GM12878 (cell line): ENCODE measurements around the gene MXI1. TPM values are rescaled to one million over a fixed set of nuclear protein-coding genes. Genes with fewer than 3 reads are reported as not detected.

Experiments used
- ATAC-seq: fragments of 200-7000 bp; cut with Tn5 transposase; 3 replicates; pipeline ENCODE4 v1.9.1; 2020; ENCODE audit warnings: mild to moderate bottlenecking, moderate library complexity
- BruUV-seq: library from RNA; stranded (reverse); fragments of 400-500 nt; replicated peaks from 2 replicates; lab custom pipeline; 2021; lab: Mats Ljungman, UMichigan
- CTCF ChIA-PET: fragments of 300-600 bp; sonication (Branson Sonifier 250); formaldehyde crosslinking; extraction: SDS; loops from one replicate; lab custom pipeline; 2021; ENCODE audit warnings: inconsistent platforms; lab: Yijun Ruan, JAX
- POLR2A ChIA-PET: fragments of 350-600 bp; formaldehyde crosslinking; extraction: SDS; loops from one replicate; lab custom pipeline; 2021; ENCODE audit warnings: inconsistent platforms; lab: Charles Lee
- RAD21 ChIA-PET: fragments of 300-600 bp; sonication (Branson Sonifier 250); formaldehyde crosslinking; loops from one replicate; lab custom pipeline; 2023; ENCODE audit warnings: antibody characterized with exemption; ENCODE audit not compliant: unreplicated experiment; lab: Charles Lee
- SMC1A ChIA-PET: fragments of 300-600 bp; sonication (Branson Sonifier 250); formaldehyde crosslinking; loops from one replicate; lab custom pipeline; 2023; ENCODE audit not compliant: unreplicated experiment, uncharacterized antibody; lab: Charles Lee
- DNase-seq: peaks from one replicate; pipeline ENCODE4 v3.0.0-alpha.2; 2011; ENCODE audit warnings: low read depth, low spot score
- FAIRE-seq: peaks from 3 replicates; lab custom pipeline; 2011; peaks lifted over from hg19 to GRCh38; lab: Jason Lieb, UNC
- H2AFZ ChIP-seq: 2 replicates; pipeline ENCODE4 v1.6.0; 2011; ENCODE audit warnings: low read depth, low read length, control low read depth; ENCODE audit not compliant: control insufficient read depth
- H3K27ac ChIP-seq: 2 replicates; pipeline ENCODE4 v1.5.1; 2011; ENCODE audit warnings: control low read depth; ENCODE audit not compliant: control insufficient read depth, insufficient read depth
- H3K27me3 ChIP-seq, 2 experiments: replicated peaks in 1 of 2; 2 replicates each; pipeline versions ENCODE4 v1.6.0 to v1.6.1; 2011; ENCODE audit warnings: low read length in 1 of 2; ENCODE audit not compliant: control insufficient read depth in 2 of 2, insufficient read depth in 2 of 2
- H3K36me3 ChIP-seq, 2 experiments: 2 replicates each; pipeline ENCODE4 v1.5.1; 2011; ENCODE audit warnings: low read length in 1 of 2; ENCODE audit not compliant: control insufficient read depth in 2 of 2, insufficient read depth in 2 of 2
- H3K4me1 ChIP-seq: 2 replicates; pipeline ENCODE4 v1.6.1; 2011; ENCODE audit warnings: mild to moderate bottlenecking, low read length, moderate library complexity, mixed read lengths; ENCODE audit not compliant: control insufficient read depth, insufficient read depth
- H3K4me2 ChIP-seq: 2 replicates; pipeline ENCODE4 v1.6.0; 2011; ENCODE audit warnings: control low read depth; ENCODE audit not compliant: control insufficient read depth, insufficient read depth
- H3K4me3 ChIP-seq: fragments of 200-600 bp; sonication (generic); 2 replicates; pipeline ENCODE4 v1.5.1; 2016
- H3K79me2 ChIP-seq: 2 replicates; pipeline ENCODE4 v1.6.0; 2011; ENCODE audit warnings: low read length; ENCODE audit not compliant: control insufficient read depth, insufficient read depth
- H3K9ac ChIP-seq: 2 replicates; pipeline ENCODE4 v1.8.0; 2011; ENCODE audit warnings: low read length, control low read depth, mixed read lengths; ENCODE audit not compliant: control insufficient read depth, insufficient read depth
- H3K9me3 ChIP-seq: replicated peaks from 3 replicates; pipeline ENCODE4 v1.5.1; 2011; ENCODE audit warnings: mild to moderate bottlenecking, low read length; ENCODE audit not compliant: control insufficient read depth, insufficient read depth
- H4K20me1 ChIP-seq: 2 replicates; pipeline ENCODE4 v1.6.0; 2011; ENCODE audit not compliant: control insufficient read depth, insufficient read depth
- BCL11A ChIP-seq: IDR thresholded peaks from 2 replicates; pipeline ENCODE4 v1.6.1; 2011; ENCODE audit warnings: low read depth, low read length
- BMI1 ChIP-seq: fragments of 450-650 bp; IDR thresholded peaks from 2 replicates; pipeline ENCODE4 v1.6.1; 2016; ENCODE audit warnings: mild to moderate bottlenecking, moderate library complexity, borderline replicate concordance
- EP300 ChIP-seq, 2 experiments: fragments of 150-350 bp in 1 of 2; IDR thresholded peaks; 2 replicates each; pipeline ENCODE4 v1.6.1; 2011 to 2012; ENCODE audit warnings: low read depth in 2 of 2, low read length in 2 of 2, borderline replicate concordance in 1 of 2, improper control_type of control experiment in 1 of 2, inconsistent platforms in 1 of 2; ENCODE audit not compliant: control insufficient read depth in 1 of 2
- HDAC2 ChIP-seq: fragments of 200-600 bp; sonication (generic); IDR thresholded peaks from 2 replicates; pipeline ENCODE4 v1.6.1; 2017
- IKZF2 ChIP-seq, 2 experiments: fragments of 450-650 bp; IDR thresholded peaks; 2 replicates each; pipeline ENCODE4 v1.6.1; 2017; ENCODE audit warnings: mild to moderate bottlenecking in 2 of 2, moderate library complexity in 2 of 2
- IRF4 ChIP-seq: IDR thresholded peaks from 2 replicates; pipeline ENCODE4 v1.6.1; 2011; ENCODE audit warnings: low read depth, low read length
- KLF5 ChIP-seq: fragments of 450-650 bp; IDR thresholded peaks from 2 replicates; pipeline ENCODE4 v1.6.1; 2014; ENCODE audit warnings: mild to moderate bottlenecking; ENCODE audit not compliant: partially characterized antibody
- MTA2 ChIP-seq: fragments of 450-650 bp; IDR thresholded peaks from 2 replicates; pipeline ENCODE4 v1.6.1; 2016; ENCODE audit warnings: low read depth, mild to moderate bottlenecking, moderate library complexity
- NBN ChIP-seq: fragments of 450-650 bp; IDR thresholded peaks from 2 replicates; pipeline ENCODE4 v1.6.1; 2016
- POLR2AphosphoS2 ChIP-seq: IDR thresholded peaks from 2 replicates; pipeline ENCODE4 v1.6.1; 2011; ENCODE audit warnings: low read depth, mild to moderate bottlenecking, low read length, improper control_type of control experiment, moderate library complexity
- POLR2AphosphoS5 ChIP-seq: IDR thresholded peaks from 2 replicates; pipeline ENCODE4 v1.6.1; 2011; ENCODE audit warnings: mild to moderate bottlenecking, low read length, inconsistent platforms
- RUNX3 ChIP-seq: IDR thresholded peaks from 2 replicates; pipeline ENCODE4 v1.6.1; 2012; ENCODE audit warnings: low read length, inconsistent platforms
- SMAD1 ChIP-seq: fragments of 450-650 bp; IDR thresholded peaks from 2 replicates; pipeline ENCODE4 v1.6.1; 2018; ENCODE audit warnings: mild to moderate bottlenecking, low read depth; ENCODE audit not compliant: partially characterized antibody
- SREBF1 ChIP-seq: IDR thresholded peaks from 2 replicates; pipeline ENCODE4 v1.6.1; 2012; ENCODE audit warnings: mild to moderate bottlenecking, low read length
- TCF3 ChIP-seq: IDR thresholded peaks from 2 replicates; pipeline ENCODE4 v1.6.1; 2012; ENCODE audit warnings: low read depth, mild to moderate bottlenecking, low read length, borderline replicate concordance; ENCODE audit not compliant: insufficient read depth
- ZNF207 ChIP-seq: fragments of 450-650 bp; IDR thresholded peaks from 2 replicates; pipeline ENCODE4 v1.6.1; 2014; ENCODE audit warnings: antibody characterized with exemption, mild to moderate bottlenecking, borderline replicate concordance
- ZNF622 ChIP-seq: fragments of 450-650 bp; IDR thresholded peaks from 2 replicates; pipeline ENCODE4 v1.6.1; 2017; ENCODE audit warnings: mild to moderate bottlenecking, inconsistent platforms
- in situ Hi-C: fragments of 300-500 bp; cut with MboI; formaldehyde crosslinking; loops from 9 replicates; pipeline ENCODE4 v1.14.3; 2018; ENCODE audit warnings: mixed read lengths
- intact Hi-C: fragments of 100-400 bp; cut with micrococcal nuclease; formaldehyde crosslinking; loops from one replicate; pipeline ENCODE4 v1.14.2; 2022; ENCODE audit not compliant: unreplicated experiment
- polyA plus RNA-seq, 11 experiments: library from polyadenylated mRNA; depleted of rRNA in 4 of 11; unstranded in 6 of 11; stranded (reverse) in 5 of 11; fragments of >200 nt; fragmentation: Nextera tagmentation in 4 of 11; fragmentation: Illumina TruSeq in 1 of 11; extraction: Ambion mirVana in 4 of 11; extraction: Trizol in 1 of 11; gene quantifications; 1 replicate in 1 of 11; 2 replicates in 10 of 11; pipeline versions ENCODE4 v1.2.1 to v1.2.3, GENCODE V29; 2011 to 2016; ENCODE audit warnings: inconsistent platforms in 2 of 11, missing spikeins in 2 of 11, low read depth in 1 of 11
- total RNA-seq, 4 experiments: library from RNA; depleted of rRNA in 3 of 4; stranded (reverse); fragments of >200 nt in 3 of 4; fragmentation: Illumina TruSeq in 1 of 4; extraction: Trizol in 1 of 4; gene quantifications; 2 replicates each; pipeline versions ENCODE4 v1.2.1 to v1.2.3, GENCODE V29; 2013 to 2021
- TF ChIP-seq, protein P1 (sequence below): IDR thresholded peaks from 2 replicates; pipeline ENCODE4 v1.6.1; 2012; ENCODE audit warnings: low read length, inconsistent platforms
- TF ChIP-seq, protein P2 (sequence below): fragments of 450-650 bp; IDR thresholded peaks from 2 replicates; pipeline ENCODE4 v1.6.1; 2016; ENCODE audit warnings: mild to moderate bottlenecking
- TF ChIP-seq, protein P3 (sequence below): fragments of 450-650 bp; IDR thresholded peaks from 2 replicates; pipeline ENCODE4 v1.6.1; 2017; ENCODE audit warnings: low read depth, mild to moderate bottlenecking, moderate library complexity
- TF ChIP-seq, protein P4 (sequence below): IDR thresholded peaks from 2 replicates; pipeline ENCODE4 v1.6.1; 2011; ENCODE audit warnings: low read depth, mild to moderate bottlenecking, low read length, moderate library complexity, borderline replicate concordance; ENCODE audit errors: extremely low read depth

Gene MXI1
- total and polyA plus RNA-seq, 10 of the 15 experiments (the other 5 are each of a cell fraction or from before 2014, with no cell fraction given): 0.23 to 8.0 (median 0.41) TPM

DNA sequence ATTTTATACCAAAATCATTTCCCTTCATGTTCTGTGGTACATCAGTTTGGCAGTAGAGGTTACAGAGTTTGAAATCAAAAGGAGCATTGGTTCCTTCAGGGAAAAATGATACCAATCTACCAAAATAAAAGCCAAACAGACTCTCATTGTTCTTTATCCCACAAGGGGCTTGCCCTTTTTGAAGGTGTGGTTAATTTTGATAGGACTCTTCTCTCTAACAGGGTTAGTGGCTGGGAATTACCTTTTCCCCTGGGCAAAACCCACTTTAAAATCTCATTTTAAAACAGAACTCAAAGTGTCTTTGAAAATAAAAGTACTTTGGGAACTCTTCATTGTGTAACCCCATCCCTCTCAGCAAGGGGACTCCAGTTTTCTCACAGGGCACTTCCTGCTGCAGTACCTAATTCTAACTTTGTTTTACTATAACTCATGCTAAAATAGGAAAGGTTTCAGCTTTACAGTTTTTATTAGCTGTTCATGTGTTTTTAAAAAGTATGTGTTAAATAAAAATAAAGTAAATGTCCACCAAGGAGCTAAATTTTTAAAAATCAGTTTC lies 66.7 kb downstream of the MXI1 start:
- peak; percentile 48 for DNase-seq
- Histone ChIP-seq H3K4me2 (no peak overlapping the region), H3K27ac (no peak overlapping the region), H3K79me2 (no peaks in the 10 kb centered on the region), H3K4me1 (peaks cover 7% of the 10 kb centered on the region), H3K9ac (no peak overlapping the region), H3K9me3 (no peaks in the 10 kb centered on the region), H3K27me3 (no peaks in the 10 kb centered on the region; a peak in 1 of 4 replicates), H2AFZ (no peak overlapping the region), H3K4me3 (no peak overlapping the region), H3K36me3 (no peaks in the 10 kb centered on the region), H4K20me1 (no peaks in the 10 kb centered on the region)
- FAIRE-seq: no peak
- intact Hi-C loops (loop anchor here (10.0 kb wide), 1 partner anchor 319 kb away; no protein-coding TSS in a partner anchor), in situ Hi-C loops (no loop called here)
- RAD21 ChIA-PET: interaction anchor here (1.2 to 1.9 kb wide), 3 partner anchors 22 to 66 kb away, joined by 4 to 7 read pairs (median 6); no protein-coding TSS in a partner anchor
- ATAC-seq: peak; percentile 36
- BruUV-seq: no TSS peak
- POLR2A ChIA-PET: interaction anchor here (0.6 to 0.8 kb wide), 4 partner anchors 31 to 404 kb away, joined by 3 to 6 read pairs (median 3); partner anchors contain the start of gene SMNDC1
- CTCF ChIA-PET: interaction anchor here (0.9 to 2.0 kb wide), 8 partner anchors 8 to 223 kb away, joined by 3 to 22 read pairs (median 4); no protein-coding TSS in a partner anchor
- SMC1A ChIA-PET: interaction anchor here (0.6 to 3.5 kb wide), 11 partner anchors 10 to 233 kb away, joined by 3 to 18 read pairs (median 4); no protein-coding TSS in a partner anchor
- no peak for TF ChIP-seq HDAC2
- TF ChIP-seq BMI1: no peak
- TF ChIP-seq, protein P1, sequence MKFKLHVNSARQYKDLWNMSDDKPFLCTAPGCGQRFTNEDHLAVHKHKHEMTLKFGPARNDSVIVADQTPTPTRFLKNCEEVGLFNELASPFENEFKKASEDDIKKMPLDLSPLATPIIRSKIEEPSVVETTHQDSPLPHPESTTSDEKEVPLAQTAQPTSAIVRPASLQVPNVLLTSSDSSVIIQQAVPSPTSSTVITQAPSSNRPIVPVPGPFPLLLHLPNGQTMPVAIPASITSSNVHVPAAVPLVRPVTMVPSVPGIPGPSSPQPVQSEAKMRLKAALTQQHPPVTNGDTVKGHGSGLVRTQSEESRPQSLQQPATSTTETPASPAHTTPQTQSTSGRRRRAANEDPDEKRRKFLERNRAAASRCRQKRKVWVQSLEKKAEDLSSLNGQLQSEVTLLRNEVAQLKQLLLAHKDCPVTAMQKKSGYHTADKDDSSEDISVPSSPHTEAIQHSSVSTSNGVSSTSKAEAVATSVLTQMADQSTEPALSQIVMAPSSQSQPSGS: 0 out of 2 replicates have a peak, but pooled peaks have one; percentile 4
- 0 out of 2 replicates have a peak, but pooled peaks have one; percentile 31 for TF ChIP-seq BCL11A
- TF ChIP-seq SREBF1: no peak
- TF ChIP-seq, protein P2, sequence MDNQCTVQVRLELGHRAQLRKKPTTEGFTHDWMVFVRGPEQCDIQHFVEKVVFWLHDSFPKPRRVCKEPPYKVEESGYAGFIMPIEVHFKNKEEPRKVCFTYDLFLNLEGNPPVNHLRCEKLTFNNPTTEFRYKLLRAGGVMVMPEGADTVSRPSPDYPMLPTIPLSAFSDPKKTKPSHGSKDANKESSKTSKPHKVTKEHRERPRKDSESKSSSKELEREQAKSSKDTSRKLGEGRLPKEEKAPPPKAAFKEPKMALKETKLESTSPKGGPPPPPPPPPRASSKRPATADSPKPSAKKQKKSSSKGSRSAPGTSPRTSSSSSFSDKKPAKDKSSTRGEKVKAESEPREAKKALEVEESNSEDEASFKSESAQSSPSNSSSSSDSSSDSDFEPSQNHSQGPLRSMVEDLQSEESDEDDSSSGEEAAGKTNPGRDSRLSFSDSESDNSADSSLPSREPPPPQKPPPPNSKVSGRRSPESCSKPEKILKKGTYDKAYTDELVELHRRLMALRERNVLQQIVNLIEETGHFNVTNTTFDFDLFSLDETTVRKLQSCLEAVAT: no peak
- no peak for TF ChIP-seq POLR2AphosphoS2
- TF ChIP-seq IRF4: no peak
- no peak for TF ChIP-seq KLF5
- TF ChIP-seq MTA2: peak; percentile 66
- no peak for TF ChIP-seq NBN
- TF ChIP-seq SMAD1: no peak
- TF ChIP-seq, protein P3, sequence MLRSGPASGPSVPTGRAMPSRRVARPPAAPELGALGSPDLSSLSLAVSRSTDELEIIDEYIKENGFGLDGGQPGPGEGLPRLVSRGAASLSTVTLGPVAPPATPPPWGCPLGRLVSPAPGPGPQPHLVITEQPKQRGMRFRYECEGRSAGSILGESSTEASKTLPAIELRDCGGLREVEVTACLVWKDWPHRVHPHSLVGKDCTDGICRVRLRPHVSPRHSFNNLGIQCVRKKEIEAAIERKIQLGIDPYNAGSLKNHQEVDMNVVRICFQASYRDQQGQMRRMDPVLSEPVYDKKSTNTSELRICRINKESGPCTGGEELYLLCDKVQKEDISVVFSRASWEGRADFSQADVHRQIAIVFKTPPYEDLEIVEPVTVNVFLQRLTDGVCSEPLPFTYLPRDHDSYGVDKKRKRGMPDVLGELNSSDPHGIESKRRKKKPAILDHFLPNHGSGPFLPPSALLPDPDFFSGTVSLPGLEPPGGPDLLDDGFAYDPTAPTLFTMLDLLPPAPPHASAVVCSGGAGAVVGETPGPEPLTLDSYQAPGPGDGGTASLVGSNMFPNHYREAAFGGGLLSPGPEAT: peak; percentile 64; the same call in 1 of the 2 replicates
- peak in 1 of 2 experiments; percentile 40; a peak in 1 of 4 replicates for TF ChIP-seq EP300 (IDR thresholded peaks at IDR 0.05; ENCODE audit: borderline replicate concordance in 1 of 2, control insufficient read depth in 1 of 2, low read depth in 2 of 2, low read length in 2 of 2)
- TF ChIP-seq IKZF2 (IDR thresholded peaks at IDR 0.05): peak; percentile 70 to 82
- TF ChIP-seq ZNF207: no peak
- peak; percentile 77 for TF ChIP-seq RUNX3
- no peak for TF ChIP-seq ZNF622
- no peak for TF ChIP-seq TCF3
- TF ChIP-seq, protein P4, sequence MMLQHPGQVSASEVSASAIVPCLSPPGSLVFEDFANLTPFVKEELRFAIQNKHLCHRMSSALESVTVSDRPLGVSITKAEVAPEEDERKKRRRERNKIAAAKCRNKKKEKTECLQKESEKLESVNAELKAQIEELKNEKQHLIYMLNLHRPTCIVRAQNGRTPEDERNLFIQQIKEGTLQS: no peak
- no peak for TF ChIP-seq POLR2AphosphoS5
